Panc1 (cell line): Measurements from ENCODE around the gene PRRT1. TPM values are rescaled to one million over a fixed set of nuclear protein-coding genes. Genes with fewer than 3 reads are reported as not detected.
A peak's percentile ranks its signal among the peaks of the same experiment; 100 is the strongest.

Experiments used
- ATAC-seq: fragments of 200-7000 bp; cut with Tn5 transposase; 2 replicates; pipeline ENCODE4 v1.9.1; 2020; ENCODE audit warnings: mild to moderate bottlenecking, moderate library complexity
- BruUV-seq: library from RNA; stranded (reverse); fragments of 400-500 nt; replicated peaks from 2 replicates; lab custom pipeline; 2021; lab: Mats Ljungman, UMichigan
- CTCF ChIA-PET: fragments of 300-600 bp; sonication (Branson Sonifier 250); formaldehyde crosslinking; loops from one replicate; lab custom pipeline; 2022; ENCODE audit warnings: antibody characterized with exemption; lab: Charles Lee
- POLR2A ChIA-PET: fragments of 300-600 bp; sonication (Branson Sonifier 250); formaldehyde crosslinking; loops from one replicate; lab custom pipeline; 2022; ENCODE audit warnings: antibody characterized with exemption; lab: Charles Lee
- DNase-seq: peaks from one replicate; pipeline ENCODE4 v3.0.0-alpha.2; 2010; ENCODE audit warnings: low read depth, low spot score
- H3K27ac ChIP-seq: 2 replicates; pipeline ENCODE4 v1.5.1; 2011; ENCODE audit warnings: mild to moderate bottlenecking, low read length, inconsistent platforms
- H3K27me3 ChIP-seq: fragments of 200-500 bp; sonication (Bioruptor generic); 2 replicates; pipeline ENCODE4 v1.6.0; 2014; ENCODE audit warnings: low read length, inconsistent platforms; ENCODE audit not compliant: control insufficient read depth, insufficient read depth
- H3K36me3 ChIP-seq: fragments of 200-500 bp; sonication (Bioruptor generic); 2 replicates; pipeline ENCODE4 v1.5.1; 2014; ENCODE audit warnings: inconsistent platforms, mild to moderate bottlenecking, low read length, moderate library complexity; ENCODE audit not compliant: control insufficient read depth, insufficient read depth
- H3K4me1 ChIP-seq: 2 replicates; pipeline ENCODE4 v1.5.1; 2011; ENCODE audit warnings: inconsistent platforms, mild to moderate bottlenecking, low read length, moderate library complexity; ENCODE audit not compliant: control insufficient read depth, insufficient read depth
- H3K4me3 ChIP-seq, 2 experiments: 2 replicates each; pipeline ENCODE4 v1.5.1; 2011 to 2012; ENCODE audit warnings: low read depth in 2 of 2, low read length in 2 of 2, mild to moderate bottlenecking in 2 of 2, inconsistent platforms in 1 of 2, moderate library complexity in 1 of 2
- H3K9me3 ChIP-seq: fragments of 200-500 bp; sonication (Bioruptor generic); 2 replicates; pipeline ENCODE4 v1.5.1; 2014; ENCODE audit warnings: low read depth, mild to moderate bottlenecking, inconsistent platforms, low read length, moderate library complexity; ENCODE audit not compliant: control insufficient read depth, insufficient read depth
- POLR2AphosphoS5 ChIP-seq: IDR thresholded peaks from 2 replicates; pipeline ENCODE4 v1.6.1; 2012; ENCODE audit warnings: mild to moderate bottlenecking, low read depth, low read length, moderate library complexity
- SIN3A ChIP-seq: IDR thresholded peaks from 2 replicates; pipeline ENCODE4 v1.6.1; 2012; ENCODE audit warnings: low read depth, mild to moderate bottlenecking, low read length, moderate library complexity, borderline replicate concordance; ENCODE audit not compliant: insufficient read depth
- TCF7L2 ChIP-seq: IDR thresholded peaks from 2 replicates; pipeline ENCODE4 v1.6.1; 2011; ENCODE audit warnings: mild to moderate bottlenecking, low read depth, low read length, inconsistent platforms
- in situ Hi-C: cut with HindIII; loops from 2 replicates; pipeline ENCODE4 v1.10.0; 2016; ENCODE audit warnings: low sequenced_read_pairs, low pct_unique_long_range_greater_than_20kb
- intact Hi-C: fragments of 100-400 bp; cut with micrococcal nuclease; formaldehyde crosslinking; loops from one replicate; pipeline ENCODE4 v1.10.0; 2022; ENCODE audit not compliant: unreplicated experiment
- total RNA-seq: library from RNA; stranded (reverse); gene quantifications from one replicate; pipeline ENCODE4 v1.2.1, GENCODE V29; 2021; ENCODE audit not compliant: unreplicated experiment
- TF ChIP-seq, protein P1 (sequence below), 2 experiments: IDR thresholded peaks; 2 replicates each; pipeline ENCODE4 v1.6.1; 2011 to 2012; ENCODE audit warnings: low read depth in 2 of 2, control low read depth in 1 of 2, low read length in 1 of 2, mild to moderate bottlenecking in 1 of 2, moderate library complexity in 1 of 2; ENCODE audit not compliant: insufficient read depth in 1 of 2
- TF ChIP-seq, protein P2 (sequence below): fragments of 450-650 bp; IDR thresholded peaks from 2 replicates; pipeline ENCODE4 v1.5.1; 2017; ENCODE audit warnings: mild to moderate bottlenecking

PRRT1 gene
- total RNA-seq, 1 experiment from 2014 or later = 1.3 TPM

DNA sequence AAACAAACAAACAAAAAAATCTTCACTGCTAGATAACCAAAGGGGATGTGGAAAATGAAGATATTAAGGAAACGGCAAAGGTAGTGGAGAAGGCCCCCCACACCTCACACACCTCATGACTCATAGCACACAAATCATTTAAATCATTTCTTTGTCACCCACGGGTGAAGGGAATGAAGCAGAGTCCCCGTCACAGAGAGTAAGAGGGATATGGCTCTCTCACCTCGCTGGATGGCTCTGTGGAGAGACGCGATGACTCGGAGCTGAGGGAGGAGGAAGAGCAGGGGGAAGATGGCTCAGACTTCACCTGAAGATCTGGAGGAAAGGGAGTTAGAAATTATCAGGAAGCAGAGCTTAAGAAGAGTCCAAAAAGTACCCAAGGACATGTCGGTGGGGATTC, 24.9 kb downstream of the PRRT1 start:
- Histone ChIP-seq H3K36me3 (no peaks in the 10 kb centered on the region; the same call in 1 of the 2 replicates), H3K4me3 (peak overlapping the region; percentile 92 to 100), H3K9me3 (no peaks in the 10 kb centered on the region), H3K27ac (peak overlapping the region; percentile 96), H3K27me3 (no peaks in the 10 kb centered on the region), H3K4me1 (peaks cover 23% of the 10 kb centered on the region)
- BruUV-seq = no TSS peak
- DNase-seq (no peak), ATAC-seq (no peak)
- CTCF ChIA-PET = no interaction called here
- intact Hi-C loops (no loop called here), in situ Hi-C loops (no loop called here)
- TF ChIP-seq, protein P1, sequence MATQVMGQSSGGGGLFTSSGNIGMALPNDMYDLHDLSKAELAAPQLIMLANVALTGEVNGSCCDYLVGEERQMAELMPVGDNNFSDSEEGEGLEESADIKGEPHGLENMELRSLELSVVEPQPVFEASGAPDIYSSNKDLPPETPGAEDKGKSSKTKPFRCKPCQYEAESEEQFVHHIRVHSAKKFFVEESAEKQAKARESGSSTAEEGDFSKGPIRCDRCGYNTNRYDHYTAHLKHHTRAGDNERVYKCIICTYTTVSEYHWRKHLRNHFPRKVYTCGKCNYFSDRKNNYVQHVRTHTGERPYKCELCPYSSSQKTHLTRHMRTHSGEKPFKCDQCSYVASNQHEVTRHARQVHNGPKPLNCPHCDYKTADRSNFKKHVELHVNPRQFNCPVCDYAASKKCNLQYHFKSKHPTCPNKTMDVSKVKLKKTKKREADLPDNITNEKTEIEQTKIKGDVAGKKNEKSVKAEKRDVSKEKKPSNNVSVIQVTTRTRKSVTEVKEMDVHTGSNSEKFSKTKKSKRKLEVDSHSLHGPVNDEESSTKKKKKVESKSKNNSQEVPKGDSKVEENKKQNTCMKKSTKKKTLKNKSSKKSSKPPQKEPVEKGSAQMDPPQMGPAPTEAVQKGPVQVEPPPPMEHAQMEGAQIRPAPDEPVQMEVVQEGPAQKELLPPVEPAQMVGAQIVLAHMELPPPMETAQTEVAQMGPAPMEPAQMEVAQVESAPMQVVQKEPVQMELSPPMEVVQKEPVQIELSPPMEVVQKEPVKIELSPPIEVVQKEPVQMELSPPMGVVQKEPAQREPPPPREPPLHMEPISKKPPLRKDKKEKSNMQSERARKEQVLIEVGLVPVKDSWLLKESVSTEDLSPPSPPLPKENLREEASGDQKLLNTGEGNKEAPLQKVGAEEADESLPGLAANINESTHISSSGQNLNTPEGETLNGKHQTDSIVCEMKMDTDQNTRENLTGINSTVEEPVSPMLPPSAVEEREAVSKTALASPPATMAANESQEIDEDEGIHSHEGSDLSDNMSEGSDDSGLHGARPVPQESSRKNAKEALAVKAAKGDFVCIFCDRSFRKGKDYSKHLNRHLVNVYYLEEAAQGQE (IDR thresholded peaks at IDR 0.05; ENCODE audit: insufficient read depth in 1 of 2, low read depth in 2 of 2, low read length in 1 of 2) = no peak
- TF ChIP-seq TCF7L2 (no peak), POLR2AphosphoS5 (no peak), SIN3A (no peak)
- TF ChIP-seq, protein P2, sequence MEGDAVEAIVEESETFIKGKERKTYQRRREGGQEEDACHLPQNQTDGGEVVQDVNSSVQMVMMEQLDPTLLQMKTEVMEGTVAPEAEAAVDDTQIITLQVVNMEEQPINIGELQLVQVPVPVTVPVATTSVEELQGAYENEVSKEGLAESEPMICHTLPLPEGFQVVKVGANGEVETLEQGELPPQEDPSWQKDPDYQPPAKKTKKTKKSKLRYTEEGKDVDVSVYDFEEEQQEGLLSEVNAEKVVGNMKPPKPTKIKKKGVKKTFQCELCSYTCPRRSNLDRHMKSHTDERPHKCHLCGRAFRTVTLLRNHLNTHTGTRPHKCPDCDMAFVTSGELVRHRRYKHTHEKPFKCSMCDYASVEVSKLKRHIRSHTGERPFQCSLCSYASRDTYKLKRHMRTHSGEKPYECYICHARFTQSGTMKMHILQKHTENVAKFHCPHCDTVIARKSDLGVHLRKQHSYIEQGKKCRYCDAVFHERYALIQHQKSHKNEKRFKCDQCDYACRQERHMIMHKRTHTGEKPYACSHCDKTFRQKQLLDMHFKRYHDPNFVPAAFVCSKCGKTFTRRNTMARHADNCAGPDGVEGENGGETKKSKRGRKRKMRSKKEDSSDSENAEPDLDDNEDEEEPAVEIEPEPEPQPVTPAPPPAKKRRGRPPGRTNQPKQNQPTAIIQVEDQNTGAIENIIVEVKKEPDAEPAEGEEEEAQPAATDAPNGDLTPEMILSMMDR = no peak
- POLR2A ChIA-PET = no interaction called here

DNA sequence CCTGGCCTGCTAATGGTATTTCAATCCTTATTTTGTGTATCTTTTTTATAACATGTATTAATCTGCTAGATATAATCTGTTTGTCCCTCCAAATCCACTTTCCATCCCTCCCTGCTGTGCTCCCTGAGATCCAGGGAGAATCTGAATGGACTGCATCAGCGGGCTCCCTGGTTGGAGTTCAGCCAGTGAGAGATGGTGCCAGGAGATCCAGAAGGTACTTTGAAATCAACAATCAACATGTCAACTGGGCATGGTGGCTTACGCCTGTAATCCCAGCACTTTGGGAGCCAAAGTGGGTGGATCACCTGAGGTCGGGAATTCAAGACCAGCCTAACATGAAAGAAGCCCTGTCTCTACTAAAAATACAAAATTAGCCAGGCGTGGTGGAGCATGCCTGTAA, 28.1 kb downstream of the PRRT1 start:
- Histone ChIP-seq H3K9me3 (no peaks in the 10 kb centered on the region), H3K4me3 (no peak overlapping the region), H3K4me1 (peaks cover 16% of the 10 kb centered on the region), H3K36me3 (no peaks in the 10 kb centered on the region; the same call in 1 of the 2 replicates), H3K27me3 (no peaks in the 10 kb centered on the region), H3K27ac (no peak overlapping the region)
- ChIA-PET POLR2A (no interaction called here), CTCF (no interaction called here)
- DNase-seq (no peak), ATAC-seq (no peak)
- BruUV-seq = no TSS peak
- intact Hi-C loops = no loop called here
- TF ChIP-seq, protein P2 = no peak
- TF ChIP-seq, protein P1 (IDR thresholded peaks at IDR 0.05; ENCODE audit: insufficient read depth in 1 of 2, low read depth in 2 of 2, low read length in 1 of 2) = no peak
- TF ChIP-seq POLR2AphosphoS5 = no peak
- no peak for TF ChIP-seq SIN3A
- TF ChIP-seq TCF7L2 = no peak
- in situ Hi-C loops = no loop called here
